ENCODE measurements around the gene GRAP.
"Not testable (repeated sequence)": the region's sequence is repeated elsewhere in the genome, so short reads cannot be mapped to it uniquely, and the experiment has no call there.

DNA sequence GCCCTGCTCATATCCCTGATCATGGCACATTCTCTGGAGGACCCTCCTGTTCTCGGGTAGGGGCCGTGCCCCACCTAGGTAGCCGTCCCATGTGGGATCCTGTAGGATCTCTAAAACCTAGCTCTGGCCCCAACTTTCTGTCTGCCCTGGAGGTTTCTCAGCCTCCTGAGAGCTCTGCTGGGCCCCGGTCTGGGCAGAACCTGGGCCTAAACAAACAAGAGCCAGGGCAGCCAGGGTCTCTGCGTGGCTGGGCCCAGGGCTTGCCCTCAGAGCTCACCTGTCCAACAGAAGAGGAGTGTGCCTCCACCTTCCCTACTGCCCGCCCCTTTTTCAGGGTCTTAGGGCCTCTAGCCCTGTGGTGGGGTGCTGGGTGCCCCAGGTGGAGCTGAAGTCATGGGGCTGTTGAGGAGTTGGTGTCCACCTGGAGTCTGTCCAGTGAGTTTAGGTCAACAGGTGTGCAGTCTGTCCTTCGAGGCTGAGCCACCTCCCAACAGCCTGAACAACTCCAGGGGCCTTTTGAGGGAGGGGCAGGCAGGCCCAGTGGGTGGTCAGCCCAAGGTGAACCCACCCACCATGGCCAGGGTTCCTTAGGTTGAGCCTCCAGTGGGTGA, 25.6 kb downstream of the GRAP start:
- TF ChIP-seq, protein P1, sequence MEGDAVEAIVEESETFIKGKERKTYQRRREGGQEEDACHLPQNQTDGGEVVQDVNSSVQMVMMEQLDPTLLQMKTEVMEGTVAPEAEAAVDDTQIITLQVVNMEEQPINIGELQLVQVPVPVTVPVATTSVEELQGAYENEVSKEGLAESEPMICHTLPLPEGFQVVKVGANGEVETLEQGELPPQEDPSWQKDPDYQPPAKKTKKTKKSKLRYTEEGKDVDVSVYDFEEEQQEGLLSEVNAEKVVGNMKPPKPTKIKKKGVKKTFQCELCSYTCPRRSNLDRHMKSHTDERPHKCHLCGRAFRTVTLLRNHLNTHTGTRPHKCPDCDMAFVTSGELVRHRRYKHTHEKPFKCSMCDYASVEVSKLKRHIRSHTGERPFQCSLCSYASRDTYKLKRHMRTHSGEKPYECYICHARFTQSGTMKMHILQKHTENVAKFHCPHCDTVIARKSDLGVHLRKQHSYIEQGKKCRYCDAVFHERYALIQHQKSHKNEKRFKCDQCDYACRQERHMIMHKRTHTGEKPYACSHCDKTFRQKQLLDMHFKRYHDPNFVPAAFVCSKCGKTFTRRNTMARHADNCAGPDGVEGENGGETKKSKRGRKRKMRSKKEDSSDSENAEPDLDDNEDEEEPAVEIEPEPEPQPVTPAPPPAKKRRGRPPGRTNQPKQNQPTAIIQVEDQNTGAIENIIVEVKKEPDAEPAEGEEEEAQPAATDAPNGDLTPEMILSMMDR (IDR thresholded peaks at IDR 0.05; ENCODE audit: borderline replicate concordance, extremely low read depth, low read length, poor library complexity, severe bottlenecking) = not testable (repeated sequence)
- not testable (repeated sequence) for TF ChIP-seq EZH2 (IDR thresholded peaks at IDR 0.05; ENCODE audit: borderline replicate concordance, low read depth, low read length, severe bottlenecking)

Measured in DND-41 (cell line).